DMS79 (cell line): ENCODE results near the gene MGAT4A.
"Not testable (repeated sequence)": the region's sequence is repeated elsewhere in the genome, so short reads cannot be mapped to it uniquely, and the experiment has no call there.

Source experiments
- DNase-seq: peaks from one replicate; lab custom pipeline; 2025; lab: John Stamatoyannopoulos, UW

Gene MGAT4A

DNA sequence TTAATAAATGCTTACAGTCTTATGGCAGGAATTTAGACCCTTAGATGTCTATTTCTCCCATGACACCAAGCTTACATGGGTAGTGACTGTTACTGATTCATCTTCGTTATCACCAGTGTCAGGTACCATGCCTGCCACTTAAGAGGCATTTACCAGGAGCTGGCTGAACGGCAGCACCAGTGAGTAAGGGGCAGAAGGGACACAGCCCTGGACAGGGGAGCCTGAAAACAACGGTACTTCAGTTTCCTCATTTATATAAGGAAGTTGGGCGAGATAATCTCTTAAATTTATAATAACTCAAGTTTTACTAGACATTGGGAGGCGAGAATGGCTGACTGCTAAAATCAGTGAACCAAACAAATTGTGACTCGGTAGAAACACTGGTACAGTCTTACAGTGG is 123.8 kb downstream of the MGAT4A start:
- DNase-seq, result no peak

DNA sequence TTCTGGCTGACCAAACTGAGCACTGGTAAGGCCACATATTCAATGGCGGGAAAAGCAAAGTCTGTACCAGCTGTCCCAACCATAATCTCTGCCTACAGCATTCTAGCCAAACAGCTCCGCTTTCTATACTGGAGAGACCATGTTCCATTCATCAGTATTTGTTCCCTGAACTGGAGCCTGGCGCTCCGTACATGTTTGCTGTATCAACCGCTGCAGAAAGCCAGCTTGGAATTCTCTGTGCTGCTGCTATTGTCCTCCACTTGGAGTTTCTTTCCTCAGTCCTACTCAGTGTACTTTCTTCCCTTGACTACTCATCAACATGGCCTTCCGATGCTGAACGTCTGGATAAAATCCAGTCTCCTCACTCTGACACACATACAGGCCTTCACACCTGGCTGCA is 124.5 kb downstream of the MGAT4A start:
- no peak for DNase-seq

DNA sequence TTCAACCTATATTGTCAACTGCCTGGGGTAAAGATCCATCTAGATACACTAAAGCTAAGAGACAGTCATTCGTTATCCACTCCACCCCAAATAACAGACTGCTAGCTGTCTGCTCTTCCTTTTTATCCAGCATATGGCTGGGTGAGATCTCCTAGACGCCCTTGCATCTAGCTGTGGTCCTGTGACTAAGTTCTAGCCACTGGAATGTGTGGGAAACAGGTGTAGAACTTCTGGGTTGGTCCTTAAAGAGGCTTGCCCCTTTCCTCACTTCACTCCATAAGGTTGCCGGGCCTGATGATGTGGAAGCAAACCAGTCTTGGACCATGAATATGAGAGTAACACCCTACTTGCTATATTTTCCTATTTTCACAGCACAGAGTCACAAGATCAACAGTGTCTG is 125.9 kb downstream of the MGAT4A start:
- no peak for DNase-seq

DNA sequence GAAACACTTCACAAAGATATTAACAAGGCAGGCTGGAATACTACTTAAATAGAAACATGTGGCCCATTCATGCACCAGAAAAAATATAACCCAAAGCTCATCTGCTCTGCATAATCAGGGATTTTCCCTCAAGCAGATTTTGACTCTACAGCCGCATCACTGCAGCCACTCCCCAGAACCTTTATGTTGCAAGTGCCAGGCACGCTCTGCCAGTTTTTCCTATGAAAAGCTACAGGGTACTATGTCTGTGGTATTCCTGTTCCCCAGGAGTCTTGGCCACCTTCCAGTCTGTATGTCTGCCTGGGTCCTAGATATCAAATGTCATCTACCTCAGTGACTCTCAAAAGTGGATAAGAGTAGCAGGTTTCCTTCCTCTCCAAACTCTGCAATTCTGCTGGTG is 126.4 kb downstream of the MGAT4A start:
- peak; percentile 40 for DNase-seq

DNA sequence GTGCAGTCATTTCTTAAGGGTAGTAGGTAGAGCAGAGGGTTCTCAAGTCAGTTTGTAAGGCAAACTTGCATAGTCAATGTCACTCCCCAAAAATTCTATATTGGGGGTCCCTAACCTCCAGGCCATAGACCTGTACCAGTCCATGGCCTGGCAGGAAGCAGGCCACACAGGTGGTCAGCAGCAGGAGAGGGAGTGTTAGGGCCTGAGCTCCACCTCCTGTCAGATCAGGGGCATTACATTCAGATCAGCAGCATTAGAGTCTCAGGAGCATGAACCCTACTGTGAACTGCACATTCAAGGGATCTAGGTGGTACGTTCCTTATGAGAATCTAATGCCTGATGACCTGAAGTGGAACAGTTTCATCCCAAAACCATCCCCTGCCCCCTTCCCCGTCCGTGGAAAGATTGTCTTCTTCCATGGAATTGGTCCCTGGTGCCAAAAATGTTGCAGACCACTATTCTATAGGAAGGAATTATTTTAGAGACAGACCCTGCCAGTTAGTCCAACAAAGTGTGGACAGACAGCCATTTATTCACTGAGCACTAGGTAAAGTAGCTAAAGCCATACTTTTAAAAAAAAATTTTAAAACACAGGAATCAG is 129.3 kb downstream of the MGAT4A start:
- DNase-seq, result no peak

DNA sequence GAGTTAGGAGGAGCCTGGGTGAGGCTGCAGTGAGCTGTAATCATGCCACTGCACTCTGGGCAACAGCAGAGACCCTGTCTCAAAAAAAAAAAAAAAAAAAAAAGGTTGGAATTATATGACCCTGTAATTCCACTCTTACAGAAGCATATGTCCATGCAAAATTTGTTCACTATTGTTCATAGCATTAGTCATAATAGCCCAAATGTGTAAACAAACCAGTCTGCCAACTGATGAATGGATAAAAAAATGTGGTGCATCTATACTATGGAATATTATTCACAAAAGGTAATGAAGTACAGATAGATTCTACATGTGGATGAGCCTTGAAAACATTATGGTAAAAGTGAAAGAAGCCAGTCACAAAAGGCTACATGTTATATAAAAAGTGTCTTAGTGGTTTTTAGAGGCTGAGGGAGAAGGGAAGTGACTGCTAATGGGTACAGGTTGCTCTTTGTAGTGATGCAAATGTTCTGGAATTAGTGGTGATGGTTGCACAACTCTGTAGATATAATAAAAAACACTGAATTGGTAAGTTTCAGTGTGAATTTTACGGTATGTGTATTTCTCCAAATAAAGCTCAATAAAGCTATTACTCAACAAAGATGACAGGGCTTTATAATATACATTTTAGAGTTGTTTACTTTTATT is 132.0 kb downstream of the MGAT4A start:
- DNase-seq, result no peak

DNA sequence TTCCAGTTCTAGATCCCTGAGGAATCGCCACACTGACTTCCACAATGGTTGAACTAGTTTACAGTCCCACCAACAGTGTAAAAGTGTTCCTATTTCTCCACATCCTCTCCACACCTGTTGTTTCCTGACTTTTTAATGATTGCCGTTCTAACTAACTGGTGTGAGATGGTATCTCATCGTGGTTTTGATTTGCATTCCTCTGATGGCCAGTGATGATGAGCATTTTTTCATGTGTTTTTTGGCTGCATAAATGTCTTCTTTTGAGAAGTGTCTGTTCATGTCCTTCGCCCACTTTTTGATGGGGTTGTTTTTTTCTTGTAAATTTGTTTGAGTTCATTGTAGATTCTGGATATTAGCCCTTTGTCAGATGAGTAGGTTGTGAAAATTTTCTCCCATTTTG is 136.3 kb downstream of the MGAT4A start:
- not testable (repeated sequence) for DNase-seq

DNA sequence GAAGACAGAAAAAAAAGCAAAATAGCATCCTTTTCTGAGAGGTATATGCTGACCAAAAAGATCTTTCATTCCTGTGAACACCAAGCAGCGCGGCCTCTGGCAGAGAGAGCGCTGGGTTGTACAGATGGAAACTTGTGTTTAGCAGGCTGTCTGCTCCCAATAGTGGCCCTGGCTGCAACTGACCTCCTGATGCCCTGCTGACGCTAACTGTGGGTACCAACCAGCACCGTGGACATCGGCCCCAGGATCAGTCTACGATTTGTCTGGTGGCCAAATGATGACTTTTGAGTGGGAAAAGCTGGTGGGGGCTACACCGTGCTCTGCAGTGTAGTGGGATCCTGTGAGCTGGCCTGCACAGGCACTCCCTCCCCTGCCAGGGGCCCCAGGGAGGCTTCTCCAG is 138.4 kb downstream of the MGAT4A start:
- no peak for DNase-seq

DNA sequence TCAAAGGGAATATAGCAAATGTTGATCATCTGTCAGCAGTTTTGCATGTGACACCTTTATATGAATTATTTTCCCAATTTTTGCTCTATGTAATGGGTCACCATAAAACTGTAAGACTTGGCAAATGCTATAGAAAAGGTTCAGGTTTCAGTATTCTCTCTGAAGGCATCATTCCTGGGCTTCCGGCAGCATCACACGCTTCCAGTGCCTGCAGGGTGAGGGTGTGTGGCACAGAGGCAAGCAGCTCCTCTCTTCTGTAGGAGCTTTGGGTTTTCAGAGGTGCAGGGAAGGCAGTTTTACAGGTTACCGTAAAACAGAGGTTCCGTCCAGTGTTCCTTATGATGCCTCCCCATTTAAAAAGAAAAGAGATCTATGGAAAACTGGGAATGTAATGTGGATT is 141.4 kb downstream of the MGAT4A start:
- no peak for DNase-seq

DNA sequence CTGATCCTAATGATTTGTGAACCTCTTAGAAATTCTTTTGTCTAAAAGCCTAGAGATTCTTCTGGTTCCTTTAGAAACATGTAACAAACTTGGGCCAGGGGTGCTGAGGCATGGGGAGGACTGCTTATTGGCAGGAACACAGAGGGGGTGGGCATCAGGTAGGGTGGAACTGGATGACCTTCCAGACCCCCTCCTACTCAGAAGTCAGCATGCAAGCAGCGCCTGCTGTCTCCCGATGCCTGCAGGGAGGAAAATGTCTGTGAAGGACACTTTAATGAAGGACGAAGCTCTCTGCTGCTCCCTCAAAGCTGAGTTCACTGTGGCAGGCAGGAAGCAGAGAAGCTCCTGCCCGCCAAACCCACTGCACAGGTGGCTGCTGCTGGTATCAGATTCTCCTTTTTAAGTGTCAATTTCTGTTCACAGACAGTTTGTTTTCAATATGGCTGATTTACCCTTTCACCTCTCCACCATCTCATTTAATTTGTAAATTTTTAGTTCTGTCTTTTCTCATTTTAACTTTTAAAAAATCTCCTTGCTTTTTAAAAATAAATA is 142.0 kb downstream of the MGAT4A start:
- no peak for DNase-seq

DNA sequence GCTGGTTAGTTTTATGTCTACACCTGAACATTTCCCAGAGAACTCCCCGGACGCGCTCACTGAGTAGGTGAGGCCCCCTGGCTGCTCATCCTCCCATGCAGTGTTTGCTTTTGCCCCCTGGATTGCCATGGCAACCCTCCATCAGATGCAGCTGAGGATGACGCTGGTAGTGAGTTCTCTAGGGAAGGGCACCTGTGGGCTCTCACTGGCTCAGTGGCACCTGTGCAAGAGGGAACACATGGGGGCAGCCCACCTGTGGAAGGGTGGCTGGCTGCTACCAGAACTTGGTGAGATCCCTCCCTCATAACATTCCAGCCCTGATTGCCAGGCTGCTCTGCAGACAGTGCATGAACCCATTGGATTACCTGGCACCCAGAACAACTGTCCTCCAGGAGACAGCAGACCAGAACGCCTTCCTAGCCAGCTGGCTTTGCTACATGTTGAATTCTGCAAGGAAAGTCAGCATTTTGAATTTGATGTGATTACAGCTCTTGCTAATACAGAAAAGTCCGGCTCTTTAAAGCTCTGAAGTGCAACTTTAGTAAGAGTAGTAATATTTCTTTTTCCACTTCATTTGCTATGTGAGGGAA is 144.3 kb downstream of the MGAT4A start:
- DNase-seq, result no peak

DNA sequence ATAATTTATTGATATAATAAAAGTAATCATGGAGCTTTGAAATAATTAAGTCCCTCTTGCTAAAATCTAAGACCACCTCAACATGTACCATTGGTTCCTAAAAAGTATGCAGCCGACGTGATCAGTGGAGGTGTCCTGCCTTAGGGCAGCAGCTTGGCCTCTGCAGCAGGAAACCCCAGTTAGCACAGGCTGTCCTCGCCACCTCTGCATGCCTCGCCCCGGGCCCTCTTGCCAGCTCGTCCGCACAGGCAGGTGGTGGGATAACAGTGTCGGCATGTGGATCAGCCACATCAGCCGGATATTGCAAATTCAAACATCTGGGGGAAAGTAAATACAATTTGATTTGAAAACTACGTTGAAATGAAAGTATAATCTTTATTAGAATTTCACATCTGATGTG is 145.5 kb downstream of the MGAT4A start:
- DNase-seq, result no peak

DNA sequence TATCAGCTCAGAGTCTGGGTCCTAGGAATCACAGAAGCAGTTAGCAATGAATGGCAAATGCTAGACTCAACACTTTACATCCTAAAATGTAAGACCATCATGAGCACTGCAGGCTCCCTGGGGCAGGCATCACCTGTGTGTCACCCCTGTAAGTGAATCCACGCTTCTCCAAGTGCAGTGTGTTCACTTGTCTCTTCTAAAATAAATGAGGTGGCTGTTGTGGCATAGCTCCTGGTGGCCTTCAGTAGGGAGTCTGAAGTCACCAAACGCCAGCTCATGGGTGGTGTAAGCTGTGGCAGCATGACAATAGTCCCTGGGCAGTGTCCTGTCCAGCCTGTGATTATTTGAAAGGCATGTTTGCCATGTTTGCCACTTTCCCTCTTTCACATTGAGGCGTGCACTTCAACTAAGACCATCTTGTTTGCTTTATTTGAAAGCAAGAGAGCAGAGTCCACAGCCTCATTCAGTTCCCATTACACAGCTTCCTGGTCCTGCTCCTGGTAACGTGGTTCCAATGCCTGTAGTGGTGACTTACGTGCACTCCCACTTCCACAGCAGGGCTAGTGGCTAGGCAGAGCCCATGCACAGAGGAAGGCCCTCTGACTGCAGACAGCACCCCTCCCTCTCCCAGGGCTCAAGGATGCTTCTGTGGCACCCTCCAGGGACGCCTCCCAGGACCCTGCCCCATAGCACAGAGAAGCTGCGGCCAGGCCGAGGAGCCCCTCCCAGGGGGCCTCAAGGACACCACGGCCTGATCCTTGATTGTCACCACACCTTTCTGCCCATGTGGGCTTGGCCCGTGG is 146.9 kb downstream of the MGAT4A start:
- DNase-seq, result no peak

DNA sequence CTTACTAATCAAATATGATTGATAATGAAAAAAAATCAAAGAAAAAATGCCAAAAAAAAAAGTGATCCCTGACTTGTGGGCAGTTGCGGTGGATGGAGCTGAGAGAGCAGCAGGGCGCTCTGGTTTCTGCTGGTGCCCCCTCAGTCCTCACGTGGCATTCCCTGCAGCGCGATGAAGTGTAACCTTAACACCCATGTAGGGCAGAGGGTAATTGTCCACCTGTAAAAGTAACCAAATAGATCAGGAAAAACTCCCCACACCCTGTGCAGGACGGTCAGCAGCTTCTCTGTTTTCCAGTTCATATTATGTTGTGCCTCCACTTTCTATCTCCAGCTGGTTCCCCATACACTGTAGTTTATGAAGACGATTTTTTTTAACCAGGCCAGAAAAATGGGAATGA is 147.7 kb downstream of the MGAT4A start:
- DNase-seq, result no peak

DNA sequence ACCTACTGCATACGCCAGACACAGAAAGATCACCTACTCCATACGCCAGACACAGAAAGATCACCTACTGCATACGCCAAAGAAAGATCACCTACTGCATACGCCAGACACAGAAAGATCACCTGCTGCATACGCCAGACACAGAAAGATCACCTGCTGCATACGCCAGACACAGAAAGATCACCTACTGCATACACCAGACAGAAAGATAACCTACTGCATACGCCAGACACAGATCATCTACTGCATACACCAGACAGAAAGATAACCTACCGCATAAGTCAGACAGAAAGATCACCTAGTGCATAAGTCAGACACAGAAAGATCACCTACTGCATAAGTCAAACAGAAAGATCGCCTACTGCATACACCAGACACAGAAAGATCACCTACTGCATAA is 148.4 kb downstream of the MGAT4A start:
- no peak for DNase-seq

DNA sequence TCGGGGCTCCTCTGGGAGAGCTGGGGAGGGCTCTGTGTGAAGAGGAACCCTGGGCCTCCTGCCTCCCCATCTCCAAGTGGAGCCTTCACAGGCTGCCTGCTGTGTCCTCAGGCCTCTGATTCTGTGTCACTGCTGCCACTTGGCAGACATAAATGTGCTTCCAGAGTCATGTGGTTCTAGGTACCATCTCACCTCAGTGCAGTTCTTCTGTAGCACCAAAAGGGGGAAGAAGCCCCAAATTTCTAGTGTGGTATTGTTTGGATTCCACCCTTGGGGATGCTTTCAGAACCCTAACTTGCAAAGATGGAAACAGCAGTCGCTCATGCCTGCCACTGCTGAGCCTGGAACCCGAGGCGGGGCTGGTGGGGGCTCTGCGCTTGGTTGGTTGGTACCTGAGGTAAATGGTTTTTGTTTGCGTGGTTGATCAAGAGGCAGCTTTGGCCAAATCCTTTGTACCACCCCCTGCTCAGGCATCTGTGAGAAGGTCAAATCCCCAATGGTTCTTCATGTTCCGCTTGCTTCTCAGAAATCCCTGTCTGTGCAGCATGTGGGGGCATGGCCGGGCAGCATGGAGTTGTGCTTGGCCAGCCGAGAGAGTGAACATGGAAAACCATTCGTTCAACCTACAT is 150.2 kb downstream of the MGAT4A start:
- DNase-seq, result no peak

DNA sequence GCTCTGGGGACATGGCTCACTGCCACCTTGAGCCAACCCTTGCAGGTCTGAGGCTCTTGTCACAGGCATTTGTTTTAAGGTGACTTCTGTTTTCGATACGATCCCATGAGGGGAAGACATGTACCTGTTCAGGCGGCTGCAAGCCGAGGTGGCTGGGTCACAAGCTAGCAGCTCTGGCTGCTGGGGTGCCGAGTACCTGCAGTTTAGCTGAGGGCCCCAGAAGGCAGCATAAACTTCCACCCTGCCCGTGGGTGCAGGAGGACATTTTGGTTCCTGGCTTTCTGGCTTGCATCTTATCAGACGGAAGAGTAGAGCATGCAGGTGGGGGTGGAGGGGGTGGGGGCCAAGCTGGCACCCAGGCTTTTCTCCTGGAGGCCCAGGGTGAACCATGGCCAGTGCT is 151.0 kb downstream of the MGAT4A start:
- DNase-seq, result no peak

DNA sequence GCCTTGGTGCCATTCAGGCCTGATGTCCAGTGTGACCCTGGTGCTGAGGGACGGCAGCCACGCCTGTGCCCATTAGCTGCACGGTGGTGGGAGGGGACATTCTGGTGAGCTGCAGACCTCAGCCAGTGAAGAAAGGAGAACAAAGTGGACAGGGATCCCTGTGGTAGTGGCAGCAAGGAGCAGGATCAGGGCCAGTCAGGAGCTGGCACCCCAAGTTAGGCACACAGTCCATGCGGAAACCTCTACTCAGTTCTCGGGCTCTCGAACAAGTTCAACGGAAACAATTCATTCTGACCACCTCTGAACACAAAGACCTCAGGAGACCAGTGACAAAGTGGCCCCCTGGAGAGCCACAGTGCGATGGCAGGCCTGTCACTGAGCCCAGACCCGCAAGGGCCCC is 152.7 kb downstream of the MGAT4A start:
- no peak for DNase-seq

DNA sequence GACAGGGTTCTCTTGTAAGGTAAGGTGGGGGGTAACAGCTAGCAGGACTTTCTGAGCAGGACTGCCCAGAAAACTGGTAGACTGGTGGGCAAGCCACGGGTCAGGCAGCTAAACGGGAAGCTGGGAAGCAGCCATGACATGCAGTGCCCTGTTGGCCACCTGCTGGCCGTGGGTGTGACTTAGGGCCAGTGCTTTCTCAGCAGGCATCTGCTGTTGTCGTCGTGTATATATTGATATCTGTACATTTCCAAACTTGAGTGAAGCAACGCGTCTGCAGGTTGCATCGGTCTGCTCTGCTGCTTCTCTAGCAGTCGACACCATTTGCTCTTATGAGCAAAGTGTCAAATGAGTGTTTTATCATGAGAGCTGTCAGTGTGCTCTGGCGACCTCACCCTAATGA is 153.6 kb downstream of the MGAT4A start:
- DNase-seq, result no peak

DNA sequence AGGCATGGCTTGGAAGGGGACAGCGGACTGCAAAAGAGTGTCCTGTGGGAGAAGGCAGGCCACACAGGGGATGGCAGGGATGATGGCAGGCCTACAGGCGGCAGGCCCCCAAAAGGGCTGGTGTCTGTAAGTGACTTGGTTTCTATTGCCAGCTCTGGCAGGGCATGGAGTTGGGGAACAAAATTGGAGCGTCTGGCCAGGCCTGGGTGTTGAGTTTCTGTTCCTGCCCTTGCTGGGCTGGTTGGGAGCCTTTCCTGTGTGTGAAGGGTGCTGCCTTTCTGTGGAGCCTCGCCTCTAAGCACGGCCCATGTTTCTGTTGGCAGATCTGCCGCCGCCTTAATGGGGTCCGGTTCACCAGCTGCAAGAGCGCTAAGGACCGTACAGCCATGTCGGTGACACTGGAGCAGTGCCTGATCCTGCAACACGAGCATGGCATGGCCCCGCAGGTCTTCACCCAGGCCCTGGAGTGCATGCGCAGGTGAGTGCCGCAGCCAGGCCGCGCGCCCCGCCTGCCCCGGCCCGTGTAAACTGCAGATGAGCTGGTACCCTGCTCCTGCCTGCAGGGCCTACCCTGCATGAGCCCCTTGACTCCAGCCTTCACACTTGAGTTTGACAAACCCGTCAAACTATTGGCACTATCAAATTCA is 154.1 kb downstream of the MGAT4A start:
- DNase-seq, result no peak

DNA sequence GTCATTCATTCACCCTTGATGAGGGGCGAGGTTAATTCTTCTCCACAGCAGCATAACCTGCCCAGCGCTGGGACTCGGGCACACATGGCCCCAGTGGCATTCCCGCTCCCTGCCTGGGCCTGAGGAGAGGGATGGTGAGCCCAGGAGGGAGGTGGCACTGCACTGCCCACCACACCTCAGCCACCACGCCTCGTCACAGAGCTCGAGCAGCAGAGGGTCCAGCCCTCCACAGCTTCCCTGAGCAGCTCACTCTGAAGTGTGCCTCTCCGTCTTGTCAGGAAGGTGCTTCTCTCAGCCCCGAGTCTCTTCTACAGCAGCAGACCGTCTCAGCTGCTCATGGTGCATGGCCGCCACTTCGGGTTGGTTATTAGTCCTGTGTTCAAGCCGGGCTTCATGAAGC is 157.5 kb downstream of the MGAT4A start:
- DNase-seq, result no peak

DNA sequence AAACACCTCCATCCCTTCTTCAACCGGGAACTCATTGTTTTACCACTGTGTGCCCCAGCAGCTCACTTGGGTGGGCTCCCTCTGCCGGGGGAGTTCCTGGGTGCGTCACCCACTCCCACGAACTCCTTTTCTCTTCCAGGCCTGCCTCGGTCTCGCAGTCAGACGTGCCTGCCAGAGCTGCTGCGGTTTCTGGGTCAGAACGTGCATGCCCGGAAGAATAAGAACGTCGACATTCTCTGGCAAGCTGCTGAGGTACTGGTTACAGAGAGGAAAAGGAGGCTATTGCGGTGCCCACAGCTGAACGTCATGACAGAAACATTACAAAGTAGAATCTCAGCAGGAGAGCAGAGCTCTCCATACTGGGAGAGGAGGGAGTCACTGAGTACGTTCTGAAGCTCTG is 158.3 kb downstream of the MGAT4A start:
- DNase-seq, result no peak
